NCI-H510A (cell line): Measurements from ENCODE around the gene SLC22A6.

ENCODE experiments used
- DNase-seq: peaks from one replicate; lab custom pipeline; 2025; lab: John Stamatoyannopoulos, UW

SLC22A6 gene

DNA sequence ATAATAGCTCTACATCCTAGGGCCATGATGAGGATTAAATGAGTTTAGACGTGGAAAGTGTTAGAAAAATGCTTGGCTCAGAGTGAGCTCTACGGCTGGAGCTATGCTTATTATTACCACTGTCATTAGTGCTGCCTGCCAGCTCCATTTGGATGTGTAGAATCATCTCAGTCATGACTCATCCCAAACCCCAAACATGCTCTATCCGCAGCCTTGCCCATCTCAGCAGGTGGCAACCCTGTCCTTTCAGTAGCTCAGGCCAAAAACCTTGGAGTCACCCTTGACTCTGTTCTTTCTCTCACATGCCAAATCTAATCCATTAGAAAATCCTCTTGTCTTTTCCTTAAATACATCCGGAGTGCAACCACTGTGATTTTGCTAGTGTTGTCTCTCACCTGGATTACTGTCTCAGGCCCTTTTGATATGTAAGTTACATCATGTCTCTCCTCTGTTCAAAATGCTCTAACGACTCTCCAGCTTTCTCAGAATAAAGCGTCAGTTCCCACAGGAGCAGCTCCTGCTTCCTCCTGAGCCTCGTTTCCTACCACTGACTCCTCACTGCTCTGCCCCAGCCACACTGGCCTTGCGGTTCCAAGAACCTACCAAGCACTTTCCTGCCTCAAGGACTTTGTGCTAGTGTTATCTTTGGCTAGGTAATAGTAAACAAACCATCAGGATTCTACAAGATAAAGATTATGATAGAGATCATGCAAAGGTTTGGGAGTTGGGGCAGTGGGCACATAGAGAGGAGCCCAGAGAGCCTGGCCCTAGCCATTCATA lies 53.1 kb downstream of the SLC22A6 start:
- DNase-seq: no peak

- DNase-seq: no peak
These were observed 54.1 kb downstream of the SLC22A6 start for GRCh38 chr11:62930666-62931065.

DNA sequence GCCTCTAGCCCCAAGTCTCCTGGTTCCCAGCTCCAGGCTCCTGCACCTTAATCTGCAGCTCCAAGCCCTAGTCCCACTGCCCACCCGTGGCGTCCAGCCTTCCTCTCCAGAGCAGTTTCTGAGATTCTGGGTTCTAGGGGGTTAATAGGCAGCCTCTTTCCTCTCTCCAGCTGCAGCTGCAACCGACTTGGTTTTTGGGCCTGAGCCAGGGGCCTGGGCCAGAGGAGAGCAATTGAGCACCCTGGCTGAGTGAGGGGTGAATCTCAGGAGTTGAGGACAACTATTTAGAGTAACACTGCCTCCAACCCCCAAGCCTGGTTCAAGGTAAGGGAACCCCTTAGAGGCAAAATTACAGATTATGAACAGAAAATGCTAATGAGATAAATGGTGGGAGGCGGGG lies 54.6 kb downstream of the SLC22A6 start:
- no peak for DNase-seq

DNA sequence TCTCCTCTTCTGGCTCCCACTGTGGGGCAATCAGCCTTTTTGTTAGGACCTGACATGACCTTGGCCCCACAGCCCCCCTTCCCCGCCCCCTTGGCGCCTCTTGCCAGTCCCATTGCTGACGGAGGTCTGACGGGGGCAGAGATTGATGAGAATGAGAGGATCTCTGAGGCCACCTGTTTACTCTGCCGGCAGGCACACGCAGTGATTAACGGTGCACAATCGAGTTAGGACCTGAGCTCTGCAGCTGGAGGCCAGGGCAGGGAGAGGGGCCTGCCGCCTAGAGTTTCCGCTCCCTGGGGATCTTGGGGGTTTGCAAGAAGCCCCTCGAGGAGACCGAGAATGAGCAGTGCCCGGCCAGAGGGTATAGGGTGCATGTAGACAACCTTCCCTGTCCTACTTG lies 56.8 kb downstream of the SLC22A6 start:
- DNase-seq: no peak

- DNase-seq: no peak
These were observed 57.9 kb downstream of the SLC22A6 start for GRCh38 chr11:62926680-62927455.
